Muscle of leg (tissue), 11 donors: Measurements from ENCODE around the gene IBA57. TPM values are rescaled to one million over a fixed set of nuclear protein-coding genes. Genes with fewer than 3 reads are reported as not detected.
"Not testable (repeated sequence)": the region's sequence is repeated elsewhere in the genome, so short reads cannot be mapped to it uniquely, and the experiment has no call there.

Source experiments
- DNase-seq: peaks from one replicate; pipeline ENCODE4 v3.0.0; 2013
- H3K27ac ChIP-seq: one replicate; pipeline ENCODE4 v1.5.1; 2013; ENCODE audit warnings: mild to moderate bottlenecking, low read length, control low read depth
- H3K27me3 ChIP-seq: one replicate; pipeline ENCODE4 v1.6.1; 2013; ENCODE audit warnings: low read length; ENCODE audit not compliant: control insufficient read depth, insufficient read depth
- H3K36me3 ChIP-seq: one replicate; pipeline ENCODE4 v1.6.1; 2013; ENCODE audit warnings: low read length; ENCODE audit not compliant: control insufficient read depth, insufficient read depth
- H3K4me1 ChIP-seq: one replicate; pipeline ENCODE4 v1.6.1; 2013; ENCODE audit warnings: low read length; ENCODE audit not compliant: control insufficient read depth, insufficient read depth
- H3K4me3 ChIP-seq: one replicate; pipeline ENCODE4 v1.5.1; 2013; ENCODE audit warnings: low read length, control low read depth
- H3K9me3 ChIP-seq: replicated peaks from 2 replicates; pipeline ENCODE4 v1.6.1; 2013; ENCODE audit warnings: low read depth, low read length; ENCODE audit not compliant: control insufficient read depth
- WGBS: methylation state at CpG from one replicate; pipeline ENCODE4 v1.1.5; 2013; ENCODE audit warnings: missing lambda C conversion rate; ENCODE audit not compliant: insufficient coverage; 5-methylcytosine and 5-hydroxymethylcytosine counted together
- polyA plus RNA-seq, 8 donors: library from polyadenylated mRNA; unstranded; fragments of 120-200 nt; gene quantifications; one replicate each; pipeline versions ENCODE4 v1.2.1 to v1.2.3, GENCODE V29; 2013; ENCODE audit warnings: inconsistent platforms in 1 of 8, low replicate concordance in 1 of 8; ENCODE audit not compliant: insufficient read length in 8 of 8, insufficient read depth in 1 of 8
- total RNA-seq: library from RNA; stranded (reverse); fragments of 120-200 nt; gene quantifications from one replicate; pipeline ENCODE4 v1.2.4, GENCODE V29; 2013

The IBA57 gene
- total and polyA plus RNA-seq, 9 donors, result 3.2 to 5.6 (median 4.6) TPM

DNA sequence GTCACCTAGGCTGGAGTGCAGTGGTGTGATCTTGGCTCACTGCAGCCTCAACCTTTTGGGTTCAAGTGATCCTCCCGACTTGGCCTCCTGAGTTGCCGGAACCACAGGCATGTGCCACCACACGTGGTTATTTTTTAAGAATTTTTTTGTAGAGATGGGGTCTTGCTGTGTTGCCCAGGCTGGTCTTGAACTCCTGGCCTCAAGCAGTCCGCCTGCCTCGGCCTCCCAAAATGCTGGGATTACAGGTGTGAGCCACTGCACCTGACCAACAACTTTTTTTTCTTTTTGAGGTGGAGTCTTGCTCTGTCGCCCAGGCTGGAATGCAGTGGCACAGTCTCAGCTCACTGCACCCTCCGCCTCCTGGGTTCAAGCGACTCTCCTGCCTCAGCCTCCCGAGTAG, 55.5 kb downstream of the IBA57 start:
- not testable (repeated sequence) for H3K4me3 ChIP-seq, H3K27me3 ChIP-seq, H3K27ac ChIP-seq, DNase-seq
- Histone ChIP-seq H3K9me3 (peaks cover 16% of the 10 kb centered on the region), H3K36me3 (peaks cover 74% of the 10 kb centered on the region), H3K4me1 (peaks cover 14% of the 10 kb centered on the region)
- WGBS, result 89% methylated on average over 5 of the region's 9 CpGs

DNA sequence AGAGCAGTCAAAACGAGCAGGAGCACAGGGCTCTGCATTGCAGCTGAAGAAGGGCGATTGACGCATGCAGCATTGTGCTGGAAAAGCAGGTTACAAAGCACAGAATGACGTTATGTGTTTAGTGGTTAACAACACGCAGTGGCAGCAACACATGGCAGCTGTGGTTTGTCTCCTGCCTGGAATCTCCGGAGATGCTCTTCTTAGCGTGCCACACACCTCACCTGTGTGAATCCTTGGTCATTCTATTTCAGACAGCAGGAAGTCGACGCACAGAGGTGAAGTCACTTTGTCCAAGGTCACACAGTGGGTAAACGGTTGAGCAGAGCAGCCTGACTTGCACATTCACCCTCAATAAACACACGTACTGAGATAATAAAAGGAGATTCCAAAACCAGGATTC, 56.9 kb downstream of the IBA57 start:
- WGBS, result 92% methylated on average over 7 of the region's 11 CpGs
- H3K27me3 ChIP-seq, result no peaks in the 10 kb centered on the region
- peaks cover 77% of the 10 kb centered on the region for H3K36me3 ChIP-seq
- H3K4me3 ChIP-seq, result no peak overlapping the region
- no peak for DNase-seq
- H3K4me1 ChIP-seq, result peaks cover 6% of the 10 kb centered on the region
- H3K27ac ChIP-seq, result no peak overlapping the region
- peaks cover 16% of the 10 kb centered on the region for H3K9me3 ChIP-seq

DNA sequence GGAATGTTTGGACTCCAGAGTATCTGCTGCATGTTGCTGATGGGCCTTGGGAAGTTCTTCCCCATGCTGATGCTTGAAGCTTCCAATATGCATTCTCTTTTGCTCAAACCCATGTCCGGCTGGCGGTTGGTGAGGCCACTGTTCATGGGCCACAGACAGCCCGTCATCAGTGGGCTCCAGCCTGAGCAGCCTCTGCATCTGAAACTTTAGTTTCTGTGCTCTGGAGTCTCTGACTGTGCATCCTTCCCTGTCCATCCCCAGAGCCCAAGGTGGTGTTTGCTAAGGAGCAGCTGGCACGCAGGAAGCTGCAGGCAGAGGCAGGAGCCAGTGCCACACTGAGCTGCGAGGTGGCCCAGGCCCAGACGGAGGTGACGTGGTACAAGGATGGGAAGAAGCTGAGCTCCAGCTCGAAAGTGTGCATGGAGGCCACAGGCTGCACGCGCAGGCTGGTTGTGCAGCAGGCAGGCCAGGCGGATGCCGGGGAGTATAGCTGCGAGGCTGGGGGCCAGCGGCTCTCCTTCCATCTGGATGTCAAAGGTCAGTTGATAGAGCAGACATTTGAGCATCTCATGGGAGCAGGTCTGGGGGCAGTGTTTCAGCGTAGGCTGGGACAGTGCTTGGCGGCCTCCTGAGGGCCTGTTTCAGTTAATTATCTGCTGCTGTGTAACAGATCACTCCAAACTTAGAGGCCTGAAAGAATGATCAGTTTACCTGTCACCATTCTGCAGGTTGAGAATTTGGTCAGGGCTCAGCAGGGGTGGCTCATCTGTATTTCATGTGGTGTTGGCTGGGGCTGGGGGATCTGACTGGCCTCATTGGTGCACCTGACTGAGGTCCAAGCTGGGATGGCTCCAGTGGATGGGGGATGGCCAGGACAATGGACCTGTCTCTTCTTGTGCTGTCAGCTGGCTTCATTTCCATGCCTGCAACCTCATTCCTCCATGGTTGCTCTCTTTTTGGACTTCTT, 58.9 kb downstream of the IBA57 start:
- 91% methylated on average over 15 of the region's 16 CpGs for WGBS
- H3K27me3 ChIP-seq, result no peaks in the 10 kb centered on the region
- H3K36me3 ChIP-seq, result peaks cover 65% of the 10 kb centered on the region
- H3K4me3 ChIP-seq, result no peak overlapping the region
- H3K9me3 ChIP-seq, result peaks cover 16% of the 10 kb centered on the region
- H3K27ac ChIP-seq, result no peak overlapping the region
- DNase-seq, result no peak
- H3K4me1 ChIP-seq, result peaks cover 6% of the 10 kb centered on the region

DNA sequence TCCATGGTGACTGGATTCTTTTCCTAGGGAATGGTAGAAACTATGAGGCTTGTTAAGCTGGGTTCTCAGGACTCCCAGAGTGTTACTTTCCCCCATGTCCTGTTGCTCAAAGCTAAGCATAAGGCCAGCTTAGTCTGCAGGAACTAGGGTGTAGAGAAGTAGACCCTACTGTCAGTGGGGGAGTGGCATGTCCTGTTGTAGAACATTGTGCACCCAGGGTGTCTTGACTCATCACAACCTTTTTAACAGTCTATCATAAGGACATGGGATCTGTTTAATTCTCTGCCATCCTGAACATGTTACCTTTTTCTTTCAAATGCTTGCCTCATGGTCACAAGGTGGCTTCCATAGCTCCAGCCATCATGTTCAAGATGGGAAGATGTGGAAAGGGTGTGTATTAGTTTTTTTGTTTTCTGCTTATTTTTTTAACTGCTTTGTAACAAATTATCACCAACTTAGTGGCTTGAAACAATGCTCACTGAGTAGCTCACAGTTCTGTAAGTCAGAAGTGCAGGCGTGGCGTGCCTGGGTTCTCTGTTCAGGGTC, 59.6 kb downstream of the IBA57 start:
- Histone ChIP-seq H3K4me1 (peaks cover 6% of the 10 kb centered on the region), H3K4me3 (no peak overlapping the region), H3K27me3 (no peaks in the 10 kb centered on the region), H3K36me3 (peaks cover 57% of the 10 kb centered on the region), H3K9me3 (peaks cover 16% of the 10 kb centered on the region), H3K27ac (no peak overlapping the region)
- WGBS, result 50% methylated on average over 2 of the region's 2 CpGs
- DNase-seq, result no peak

DNA sequence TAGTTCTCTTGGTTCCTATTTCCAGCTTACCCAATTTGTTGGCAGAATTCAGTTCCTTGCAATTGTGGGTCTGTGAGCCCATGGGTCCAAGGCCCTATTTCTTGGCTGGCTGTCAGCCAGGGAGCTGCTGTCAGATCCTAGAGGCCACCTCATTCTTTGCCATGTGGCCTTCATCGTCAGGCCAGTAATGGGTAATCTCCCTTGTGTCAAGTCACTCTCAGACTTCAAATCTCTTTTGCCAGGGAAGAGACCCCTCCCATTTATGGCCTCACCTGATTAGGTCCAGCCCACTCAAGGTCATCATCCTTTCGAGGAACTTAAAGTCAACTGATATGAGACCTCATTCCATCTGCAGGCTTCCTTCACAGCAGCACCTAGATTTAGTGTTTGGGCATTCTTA, 60.1 kb downstream of the IBA57 start:
- no peak overlapping the region for H3K27ac ChIP-seq
- peaks cover 6% of the 10 kb centered on the region for H3K4me1 ChIP-seq
- 50% methylated on average over 1 of the region's 2 CpGs for WGBS
- H3K4me3 ChIP-seq, result no peak overlapping the region
- no peak for DNase-seq
- no peaks in the 10 kb centered on the region for H3K27me3 ChIP-seq
- H3K36me3 ChIP-seq, result peaks cover 56% of the 10 kb centered on the region
- H3K9me3 ChIP-seq, result peaks cover 16% of the 10 kb centered on the region

DNA sequence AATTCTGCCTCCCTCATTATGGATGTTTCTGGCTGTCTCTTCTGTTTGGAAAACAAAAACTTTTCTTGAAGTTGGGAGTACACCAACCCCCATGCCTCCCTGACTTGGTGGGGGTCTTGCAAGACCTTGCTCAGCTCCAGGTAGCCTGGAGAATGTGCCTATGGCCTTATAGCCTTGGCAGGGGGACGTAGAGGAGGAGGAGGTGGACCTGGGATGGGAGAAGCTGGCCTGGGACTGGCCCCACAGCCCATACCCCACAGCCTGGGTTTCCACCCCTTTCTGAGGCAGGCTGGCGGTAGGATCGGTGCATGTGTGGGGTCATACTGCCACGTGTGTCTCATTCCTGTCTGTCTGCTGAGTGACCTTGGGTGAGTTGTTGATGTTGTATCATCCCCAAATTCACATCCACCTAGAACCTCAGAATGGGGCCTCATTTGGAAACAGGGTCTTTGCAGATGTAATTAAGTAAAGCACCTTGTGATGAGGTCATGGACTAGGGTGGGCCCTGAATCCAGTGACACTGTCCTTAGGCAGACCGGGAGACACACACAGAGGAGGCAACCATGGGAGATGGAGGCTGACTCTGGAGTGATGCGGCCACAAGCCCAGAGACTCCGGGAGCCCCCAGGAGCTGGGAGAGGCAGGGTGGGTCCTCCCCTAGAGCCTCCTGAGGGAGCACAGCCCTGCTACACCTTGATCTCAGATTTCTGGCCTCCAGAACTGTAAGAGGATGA, 60.7 kb downstream of the IBA57 start:
- no peak overlapping the region for H3K4me3 ChIP-seq
- H3K27me3 ChIP-seq, result no peaks in the 10 kb centered on the region
- DNase-seq, result no peak
- H3K27ac ChIP-seq, result no peak overlapping the region
- peaks cover 16% of the 10 kb centered on the region for H3K9me3 ChIP-seq
- 88% methylated on average over 3 of the region's 7 CpGs for WGBS
- H3K36me3 ChIP-seq, result peaks cover 53% of the 10 kb centered on the region
- peaks cover 6% of the 10 kb centered on the region for H3K4me1 ChIP-seq

DNA sequence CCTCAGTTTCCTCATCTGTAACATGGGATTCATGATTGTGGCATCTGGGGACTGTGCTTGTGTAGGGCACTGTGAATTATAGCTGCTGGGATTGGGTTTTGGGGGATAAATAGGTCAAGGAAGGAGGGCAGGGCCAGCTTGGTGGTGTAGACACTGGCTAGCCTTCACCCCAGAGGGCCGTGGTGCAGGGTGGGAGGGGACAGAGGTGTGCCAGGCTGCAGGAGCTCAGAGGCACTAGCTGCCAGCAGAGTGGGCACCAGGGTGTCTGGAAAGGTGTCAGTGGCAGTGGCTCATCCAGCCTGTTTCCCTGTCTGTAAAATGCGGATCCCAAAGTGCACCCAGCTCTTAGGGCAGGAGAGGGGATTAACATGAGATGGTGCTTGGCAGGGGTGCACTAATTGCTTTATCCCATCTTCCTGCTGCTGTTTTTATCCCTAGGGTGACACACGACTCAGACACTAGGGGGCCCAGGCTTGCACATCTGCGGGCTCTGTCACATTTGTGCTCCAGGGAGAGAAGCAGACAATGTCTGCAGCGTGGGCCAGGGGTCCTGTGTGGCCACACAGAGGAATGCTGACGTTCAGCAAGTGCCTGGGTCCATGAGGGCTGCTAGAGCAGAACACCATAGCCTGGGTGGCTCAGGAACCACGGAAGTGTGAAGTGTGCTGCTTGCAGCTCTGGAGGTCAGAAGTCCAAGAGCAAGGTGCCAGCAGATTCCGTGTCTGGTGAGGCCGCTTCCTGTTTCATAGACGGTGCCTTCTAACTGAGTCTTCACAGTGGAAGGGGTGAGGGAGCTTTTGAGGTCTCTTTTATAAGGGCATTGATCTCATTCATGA, 61.6 kb downstream of the IBA57 start:
- WGBS, result 47% methylated on average over 7 of the region's 10 CpGs
- Histone ChIP-seq H3K4me3 (no peak overlapping the region), H3K9me3 (peaks cover 16% of the 10 kb centered on the region), H3K4me1 (peaks cover 6% of the 10 kb centered on the region), H3K27ac (no peak overlapping the region), H3K27me3 (no peaks in the 10 kb centered on the region), H3K36me3 (peaks cover 52% of the 10 kb centered on the region)
- DNase-seq, result no peak

DNA sequence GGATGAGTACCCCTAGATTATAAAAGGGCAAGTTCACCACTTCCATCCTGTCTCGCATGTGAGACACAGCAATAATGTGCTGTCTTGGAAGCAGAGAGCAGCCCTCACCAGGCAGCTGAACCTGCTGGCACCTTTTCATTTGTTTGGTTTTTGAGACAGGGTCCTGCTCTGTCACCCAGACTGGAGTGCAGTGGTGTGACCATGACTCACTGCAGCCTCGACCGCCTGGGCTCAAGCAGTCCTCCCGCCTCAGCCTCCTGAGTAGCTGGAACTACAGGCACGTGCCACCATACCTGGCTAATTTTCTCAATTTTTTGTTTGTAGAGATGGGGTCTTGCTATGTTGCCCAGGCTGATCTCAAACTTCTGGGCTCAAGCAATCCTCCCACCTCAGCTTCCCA, 62.5 kb downstream of the IBA57 start:
- WGBS, result no CpG with 5 or more reads among the region's 5 CpGs

DNA sequence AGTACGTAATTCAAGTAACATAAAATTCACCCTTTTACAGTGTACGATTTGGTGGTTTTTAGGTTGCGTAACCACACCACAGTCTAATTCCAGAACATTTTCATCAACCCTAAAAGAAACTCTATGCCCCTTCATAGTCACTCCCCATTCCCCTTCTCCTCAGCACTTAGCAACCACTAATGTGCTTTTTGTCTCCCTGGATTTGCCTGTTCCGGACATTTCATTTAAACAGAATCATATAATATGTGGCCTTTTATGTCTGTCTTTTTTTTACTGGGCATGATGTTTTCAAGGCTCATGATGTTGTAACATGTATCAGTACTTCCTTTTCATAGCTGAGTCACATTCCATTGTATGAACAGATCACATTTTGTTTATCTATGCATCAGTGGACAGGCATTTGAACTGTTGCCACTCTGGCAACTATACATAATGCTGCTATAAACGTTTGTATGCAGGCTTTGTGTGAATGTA, 63.0 kb downstream of the IBA57 start:
- no peak overlapping the region for H3K4me3 ChIP-seq
- peaks cover 43% of the 10 kb centered on the region for H3K36me3 ChIP-seq
- H3K9me3 ChIP-seq, result peaks cover 16% of the 10 kb centered on the region
- H3K4me1 ChIP-seq, result peaks cover 4% of the 10 kb centered on the region
- DNase-seq, result no peak
- H3K27me3 ChIP-seq, result no peaks in the 10 kb centered on the region
- no peak overlapping the region for H3K27ac ChIP-seq
- 85% methylated on average over 3 of the region's 5 CpGs for WGBS

More for the DNA sequence above, 62.5 kb downstream of the IBA57 start:
- not testable (repeated sequence) for DNase-seq, H3K4me3 ChIP-seq, H3K27ac ChIP-seq, H3K27me3 ChIP-seq, H3K4me1 ChIP-seq
- Histone ChIP-seq H3K36me3 (peaks cover 47% of the 10 kb centered on the region), H3K9me3 (peaks cover 16% of the 10 kb centered on the region)
